Measurements from ENCODE around the gene ETV6. TPM values are rescaled to one million over a fixed set of nuclear protein-coding genes. Genes with fewer than 3 reads are reported as not detected.

ETV6 gene
- total and polyA plus RNA-seq, 2 of the 8 experiments (the other 6 are each of a cell fraction or from before 2014, with no cell fraction given): 5.5 to 23.9 TPM

- TF ChIP-seq CTBP2 (IDR thresholded peaks at IDR 0.05; ENCODE audit: borderline replicate concordance, insufficient read depth, insufficient read length, low read length): no peak
- no peak for TF ChIP-seq CTCF (IDR thresholded peaks at IDR 0.05; ENCODE audit: control extremely low read depth in 1 of 3, insufficient read depth in 1 of 3, low read depth in 1 of 3, low read length in 3 of 3)
Observed at GRCh38 chr12:11895421-11896078, 246.1 kb downstream of the ETV6 start (continued).

All from H1 (cell line).